Ammon's horn (tissue), 1 donor: ENCODE results near the gene CCDC8.
"Not testable (repeated sequence)": the region's sequence is repeated elsewhere in the genome, so short reads cannot be mapped to it uniquely, and the experiment has no call there.

Experiments
- DNase-seq: peaks from one replicate; pipeline ENCODE4 v3.0.0-alpha.2; 2016; ENCODE audit warnings: low spot score

Gene CCDC8

GRCh38 chr19:46404753-46405468 is 8.5 kb downstream of the CCDC8 start:
- DNase-seq = no peak

GRCh38 chr19:46404055-46404752 is 9.2 kb downstream of the CCDC8 start:
- DNase-seq = no peak

GRCh38 chr19:46402725-46403124 is 10.6 kb downstream of the CCDC8 start:
- DNase-seq = no peak

- DNase-seq = not testable (repeated sequence)
Measured at GRCh38 chr19:46397801-46398479, 15.4 kb downstream of the CCDC8 start.

GRCh38 chr19:46394402-46394797 is 19.0 kb downstream of the CCDC8 start:
- DNase-seq = no peak

GRCh38 chr19:46393456-46394401 is 19.6 kb downstream of the CCDC8 start:
- no peak for DNase-seq

- DNase-seq = no peak
Measured at GRCh38 chr19:46392837-46393236, 20.5 kb downstream of the CCDC8 start.

GRCh38 chr19:46392252-46392801 is 21.0 kb downstream of the CCDC8 start:
- peak; percentile 37 for DNase-seq

GRCh38 chr19:46391296-46392251 is 21.8 kb downstream of the CCDC8 start:
- DNase-seq = no peak

GRCh38 chr19:46390866-46391265 is 22.5 kb downstream of the CCDC8 start:
- no peak for DNase-seq

- no peak for DNase-seq
Measured at GRCh38 chr19:46390121-46390858, 23.1 kb downstream of the CCDC8 start.

- DNase-seq = no peak
Measured at GRCh38 chr19:46388311-46389095, 24.9 kb downstream of the CCDC8 start.

- no peak for DNase-seq
Measured at GRCh38 chr19:46387713-46388130, 25.6 kb downstream of the CCDC8 start.

- no peak for DNase-seq
Measured at GRCh38 chr19:46386996-46387712, 26.2 kb downstream of the CCDC8 start.

- DNase-seq = no peak
Measured at GRCh38 chr19:46386151-46386550, 27.2 kb downstream of the CCDC8 start.

- no peak for DNase-seq
Measured at GRCh38 chr19:46385636-46386035, 27.7 kb downstream of the CCDC8 start.

- no peak for DNase-seq
Measured at GRCh38 chr19:46384396-46384795, 29.0 kb downstream of the CCDC8 start.

GRCh38 chr19:46383846-46384245 is 29.5 kb downstream of the CCDC8 start:
- no peak for DNase-seq
